ENCODE results near the gene KRT8. TPM values are rescaled to one million over a fixed set of nuclear protein-coding genes. Genes with fewer than 3 reads are reported as not detected.
A peak's percentile ranks its signal among the peaks of the same experiment; 100 is the strongest.

KRT8 gene
- total RNA-seq, 1 donor from 2014 or later: 2,570 TPM

- Mint-ChIP-seq H3K4me1 (ENCODE audit: low read depth, unreplicated experiment) (peaks cover 40% of the 10 kb centered on the region), H3K9me3 (ENCODE audit: unreplicated experiment) (no peaks in the 10 kb centered on the region), H3K27me3 (ENCODE audit: low read depth, unreplicated experiment) (no peaks in the 10 kb centered on the region), H3K27ac (ENCODE audit: unreplicated experiment) (peak overlapping the region; percentile 97), H3K36me3 (ENCODE audit: low read depth, unreplicated experiment) (no peaks in the 10 kb centered on the region), H3K4me3 (ENCODE audit: unreplicated experiment) (peak overlapping the region; percentile 64)
- Histone ChIP-seq H3K27me3 (ENCODE audit: insufficient read depth, low read length) (no peaks in the 10 kb centered on the region), H3K9me3 (ENCODE audit: insufficient read depth, low read depth, low read length) (no peaks in the 10 kb centered on the region), H3K4me2 (ENCODE audit: low read length) (peak overlapping the region; percentile 69), H3K36me3 (ENCODE audit: insufficient read depth, low read length) (no peaks in the 10 kb centered on the region), H3K4me1 (ENCODE audit: insufficient read depth, low read length) (peaks cover 33% of the 10 kb centered on the region), H3K27ac (ENCODE audit: low read depth, low read length) (peak overlapping the region; percentile 98), H3K79me2 (ENCODE audit: insufficient read depth, low read length) (peaks cover 3% of the 10 kb centered on the region), H2AFZ (ENCODE audit: low read depth, low read length) (peak overlapping the region; percentile 31), H3K4me3 (ENCODE audit: insufficient read depth, low read depth, low read length) (peak overlapping the region; percentile 17), H3K9ac (ENCODE audit: low read length) (peak overlapping the region; percentile 71), H4K20me1 (ENCODE audit: insufficient read depth, low read length) (no peaks in the 10 kb centered on the region)
- TF ChIP-seq, protein P1, sequence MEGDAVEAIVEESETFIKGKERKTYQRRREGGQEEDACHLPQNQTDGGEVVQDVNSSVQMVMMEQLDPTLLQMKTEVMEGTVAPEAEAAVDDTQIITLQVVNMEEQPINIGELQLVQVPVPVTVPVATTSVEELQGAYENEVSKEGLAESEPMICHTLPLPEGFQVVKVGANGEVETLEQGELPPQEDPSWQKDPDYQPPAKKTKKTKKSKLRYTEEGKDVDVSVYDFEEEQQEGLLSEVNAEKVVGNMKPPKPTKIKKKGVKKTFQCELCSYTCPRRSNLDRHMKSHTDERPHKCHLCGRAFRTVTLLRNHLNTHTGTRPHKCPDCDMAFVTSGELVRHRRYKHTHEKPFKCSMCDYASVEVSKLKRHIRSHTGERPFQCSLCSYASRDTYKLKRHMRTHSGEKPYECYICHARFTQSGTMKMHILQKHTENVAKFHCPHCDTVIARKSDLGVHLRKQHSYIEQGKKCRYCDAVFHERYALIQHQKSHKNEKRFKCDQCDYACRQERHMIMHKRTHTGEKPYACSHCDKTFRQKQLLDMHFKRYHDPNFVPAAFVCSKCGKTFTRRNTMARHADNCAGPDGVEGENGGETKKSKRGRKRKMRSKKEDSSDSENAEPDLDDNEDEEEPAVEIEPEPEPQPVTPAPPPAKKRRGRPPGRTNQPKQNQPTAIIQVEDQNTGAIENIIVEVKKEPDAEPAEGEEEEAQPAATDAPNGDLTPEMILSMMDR (IDR thresholded peaks at IDR 0.05; ENCODE audit: insufficient read depth, low read depth, low read length): no peak
- no peak for TF ChIP-seq EZH2 (IDR thresholded peaks at IDR 0.05; ENCODE audit: insufficient read depth, low read length)
- DNase-seq (ENCODE audit: low read depth) (peak; percentile 99), FAIRE-seq (peak; percentile 9)
Measured at GRCh38 chr12:52924764-52925716, 20.2 kb upstream of the KRT8 start.

DNA sequence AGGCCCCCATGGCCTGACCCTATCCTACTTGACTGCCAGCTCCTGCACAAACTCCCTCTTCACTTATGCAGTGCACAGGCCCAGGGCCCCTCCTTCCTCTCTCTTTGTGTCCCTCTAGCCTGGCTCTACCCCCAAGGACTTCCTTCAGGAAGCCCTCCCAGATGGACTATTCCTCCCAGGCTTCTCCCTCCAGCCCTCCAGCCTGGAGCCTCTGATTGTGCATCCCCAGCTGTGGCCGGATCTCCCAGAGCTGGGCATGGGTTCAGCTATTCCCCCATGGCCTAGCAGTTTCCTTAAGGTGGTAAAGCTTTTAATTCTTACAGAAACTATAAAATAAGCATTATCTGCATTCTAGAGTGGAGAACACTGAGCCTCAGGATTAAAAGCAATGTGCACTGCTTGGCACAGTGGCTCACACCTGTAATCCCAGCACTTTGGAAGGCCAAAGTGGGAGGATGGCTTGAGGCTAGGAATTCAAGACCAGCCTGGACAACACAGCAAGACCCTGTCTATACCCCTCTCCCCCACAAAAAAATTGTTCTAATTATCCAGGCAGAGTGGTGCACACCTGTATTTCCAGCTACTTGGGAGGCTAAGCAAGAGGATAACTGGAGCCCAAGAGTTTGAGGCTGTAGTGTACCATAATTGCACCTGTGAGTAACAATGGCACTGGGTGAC is 16.8 kb upstream of the KRT8 start:
- Histone ChIP-seq H3K36me3 (ENCODE audit: insufficient read depth, low read length) (no peaks in the 10 kb centered on the region), H3K27me3 (ENCODE audit: insufficient read depth, low read length) (no peaks in the 10 kb centered on the region), H2AFZ (ENCODE audit: low read depth, low read length) (no peak overlapping the region), H3K27ac (ENCODE audit: low read depth, low read length) (no peak overlapping the region), H4K20me1 (ENCODE audit: insufficient read depth, low read length) (no peaks in the 10 kb centered on the region), H3K4me3 (ENCODE audit: insufficient read depth, low read depth, low read length) (no peak overlapping the region), H3K4me2 (ENCODE audit: low read length) (no peak overlapping the region), H3K4me1 (ENCODE audit: insufficient read depth, low read length) (peaks cover 22% of the 10 kb centered on the region), H3K9me3 (ENCODE audit: insufficient read depth, low read depth, low read length) (no peaks in the 10 kb centered on the region), H3K79me2 (ENCODE audit: insufficient read depth, low read length) (peaks cover 3% of the 10 kb centered on the region), H3K9ac (ENCODE audit: low read length) (no peak overlapping the region)
- peaks cover 27% of the 10 kb centered on the region for H3K4me1 Mint-ChIP-seq (ENCODE audit: low read depth, unreplicated experiment)
- no peaks in the 10 kb centered on the region for H3K27me3 Mint-ChIP-seq (ENCODE audit: low read depth, unreplicated experiment)
- DNase-seq (ENCODE audit: low read depth): no peak
- no peak for FAIRE-seq
- no peaks in the 10 kb centered on the region for H3K36me3 Mint-ChIP-seq (ENCODE audit: low read depth, unreplicated experiment)
- peak overlapping the region; percentile 72 for H3K27ac Mint-ChIP-seq (ENCODE audit: unreplicated experiment)
- TF ChIP-seq, protein P1 (IDR thresholded peaks at IDR 0.05; ENCODE audit: insufficient read depth, low read depth, low read length): no peak
- no peak for TF ChIP-seq EZH2 (IDR thresholded peaks at IDR 0.05; ENCODE audit: insufficient read depth, low read length)
- no peak overlapping the region for H3K4me3 Mint-ChIP-seq (ENCODE audit: unreplicated experiment)
- H3K9me3 Mint-ChIP-seq (ENCODE audit: unreplicated experiment): no peaks in the 10 kb centered on the region
